GM12878 (cell line): ENCODE data around the gene CCDC182. TPM values are rescaled to one million over a fixed set of nuclear protein-coding genes. Genes with fewer than 3 reads are reported as not detected.

Experiments used
- EP300 ChIP-seq, 2 experiments: fragments of 150-350 bp in 1 of 2; IDR thresholded peaks; 2 replicates each; pipeline ENCODE4 v1.6.1; 2011 to 2012; ENCODE audit warnings: low read depth in 2 of 2, low read length in 2 of 2, borderline replicate concordance in 1 of 2, improper control_type of control experiment in 1 of 2, inconsistent platforms in 1 of 2; ENCODE audit not compliant: control insufficient read depth in 1 of 2
- JUND ChIP-seq: IDR thresholded peaks from 2 replicates; pipeline ENCODE4 v1.6.1; 2012; ENCODE audit warnings: low read depth, mild to moderate bottlenecking, low read length, improper control_type of control experiment, moderate library complexity
- NRF1 ChIP-seq: conservative IDR thresholded peaks from 2 replicates; pipeline ENCODE4 v1.6.1; 2011; ENCODE audit warnings: mild to moderate bottlenecking, low read depth, low read length, improper control_type of control experiment
- POU2F2 ChIP-seq: IDR thresholded peaks from 3 replicates; pipeline ENCODE4 v1.6.1; 2011; ENCODE audit warnings: low read depth, mild to moderate bottlenecking, low read length, borderline replicate concordance
- SPI1 ChIP-seq: IDR thresholded peaks from 2 replicates; pipeline ENCODE4 v1.6.1; 2011; ENCODE audit warnings: low read depth, mild to moderate bottlenecking, low read length, moderate library complexity, borderline replicate concordance; ENCODE audit not compliant: insufficient read depth
- ZBTB4 ChIP-seq: fragments of 450-650 bp; formaldehyde crosslinking; IDR thresholded peaks from 2 replicates; pipeline ENCODE4 v1.4.0; 2022; ENCODE audit warnings: mild to moderate bottlenecking, moderate library complexity
- polyA plus RNA-seq, 11 experiments: library from polyadenylated mRNA; depleted of rRNA in 4 of 11; unstranded in 6 of 11; stranded (reverse) in 5 of 11; fragments of >200 nt; fragmentation: Nextera tagmentation in 4 of 11; fragmentation: Illumina TruSeq in 1 of 11; extraction: Ambion mirVana in 4 of 11; extraction: Trizol in 1 of 11; gene quantifications; 1 replicate in 1 of 11; 2 replicates in 10 of 11; pipeline versions ENCODE4 v1.2.1 to v1.2.3, GENCODE V29; 2011 to 2016; ENCODE audit warnings: inconsistent platforms in 2 of 11, missing spikeins in 2 of 11, low read depth in 1 of 11
- total RNA-seq, 4 experiments: library from RNA; depleted of rRNA in 3 of 4; stranded (reverse); fragments of >200 nt in 3 of 4; fragmentation: Illumina TruSeq in 1 of 4; extraction: Trizol in 1 of 4; gene quantifications; 2 replicates each; pipeline versions ENCODE4 v1.2.1 to v1.2.3, GENCODE V29; 2013 to 2021
- TF ChIP-seq, protein P1 (sequence below): fragments of 450-650 bp; IDR thresholded peaks from 2 replicates; pipeline ENCODE4 v1.6.1; 2014; ENCODE audit warnings: mild to moderate bottlenecking
- TF ChIP-seq, protein P2 (sequence below): fragments of 450-650 bp; IDR thresholded peaks from 2 replicates; pipeline ENCODE4 v1.6.1; 2016; ENCODE audit warnings: mild to moderate bottlenecking

CCDC182 gene
- total and polyA plus RNA-seq, 10 of the 15 experiments (the other 5 are each of a cell fraction or from before 2014, with no cell fraction given), result not detected

GRCh38 chr17:57758654-57759053 is 13.6 kb upstream of the CCDC182 start (continued):
- TF ChIP-seq SPI1 (no peak), POU2F2 (no peak), JUND (no peak), NRF1 (no peak), EP300 (IDR thresholded peaks at IDR 0.05; ENCODE audit: borderline replicate concordance in 1 of 2, control insufficient read depth in 1 of 2, low read depth in 2 of 2, low read length in 2 of 2) (no peak), ZBTB4 (CRISPR knock-in tag) (no peak)
- TF ChIP-seq, protein P1, sequence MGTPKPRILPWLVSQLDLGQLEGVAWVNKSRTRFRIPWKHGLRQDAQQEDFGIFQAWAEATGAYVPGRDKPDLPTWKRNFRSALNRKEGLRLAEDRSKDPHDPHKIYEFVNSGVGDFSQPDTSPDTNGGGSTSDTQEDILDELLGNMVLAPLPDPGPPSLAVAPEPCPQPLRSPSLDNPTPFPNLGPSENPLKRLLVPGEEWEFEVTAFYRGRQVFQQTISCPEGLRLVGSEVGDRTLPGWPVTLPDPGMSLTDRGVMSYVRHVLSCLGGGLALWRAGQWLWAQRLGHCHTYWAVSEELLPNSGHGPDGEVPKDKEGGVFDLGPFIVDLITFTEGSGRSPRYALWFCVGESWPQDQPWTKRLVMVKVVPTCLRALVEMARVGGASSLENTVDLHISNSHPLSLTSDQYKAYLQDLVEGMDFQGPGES, result no peak
- TF ChIP-seq, protein P2, sequence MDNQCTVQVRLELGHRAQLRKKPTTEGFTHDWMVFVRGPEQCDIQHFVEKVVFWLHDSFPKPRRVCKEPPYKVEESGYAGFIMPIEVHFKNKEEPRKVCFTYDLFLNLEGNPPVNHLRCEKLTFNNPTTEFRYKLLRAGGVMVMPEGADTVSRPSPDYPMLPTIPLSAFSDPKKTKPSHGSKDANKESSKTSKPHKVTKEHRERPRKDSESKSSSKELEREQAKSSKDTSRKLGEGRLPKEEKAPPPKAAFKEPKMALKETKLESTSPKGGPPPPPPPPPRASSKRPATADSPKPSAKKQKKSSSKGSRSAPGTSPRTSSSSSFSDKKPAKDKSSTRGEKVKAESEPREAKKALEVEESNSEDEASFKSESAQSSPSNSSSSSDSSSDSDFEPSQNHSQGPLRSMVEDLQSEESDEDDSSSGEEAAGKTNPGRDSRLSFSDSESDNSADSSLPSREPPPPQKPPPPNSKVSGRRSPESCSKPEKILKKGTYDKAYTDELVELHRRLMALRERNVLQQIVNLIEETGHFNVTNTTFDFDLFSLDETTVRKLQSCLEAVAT, result no peak
- TF ChIP-seq, all 136 proteins: peak for 0
